ENCODE results near the gene BRWD1. TPM values are rescaled to one million over a fixed set of nuclear protein-coding genes. Genes with fewer than 3 reads are reported as not detected.
A peak's percentile ranks its signal among the peaks of the same experiment; 100 is the strongest.

BRWD1 gene
- total RNA-seq, 3 donors from 2014 or later: 65.4 to 128 (median 105) TPM

- DNase-seq (ENCODE audit: low spot score in 2 of 2): no peak
- Histone ChIP-seq H3K9me3 (no peaks in the 10 kb centered on the region), H3K4me1 (no peaks in the 10 kb centered on the region), H3K27ac (peak overlapping the region in 1 of 2 donors; percentile 36), H3K4me3 (no peak overlapping the region), H3K36me3 (no peaks in the 10 kb centered on the region), H3K27me3 (no peaks in the 10 kb centered on the region)
- intact Hi-C loops (cut with DNase I; ENCODE audit: low total_unique reads): no loop called here
- no peak for TF ChIP-seq POLR2AphosphoS5 (IDR thresholded peaks at IDR 0.05)
Measured at GRCh38 chr21:39319251-39319756, 5.9 kb upstream of the BRWD1 start.

- H3K36me3 ChIP-seq: no peaks in the 10 kb centered on the region
- H3K4me3 ChIP-seq: no peak overlapping the region
- TF ChIP-seq CTCF (IDR thresholded peaks at IDR 0.05) (no peak), POLR2AphosphoS5 (IDR thresholded peaks at IDR 0.05) (no peak), POLR2A (IDR thresholded peaks at IDR 0.05) (no peak)
- intact Hi-C loops (cut with DNase I; ENCODE audit: low total_unique reads): no loop called here
- no peak overlapping the region for H3K27ac ChIP-seq
- no peaks in the 10 kb centered on the region for H3K9me3 ChIP-seq
- no peaks in the 10 kb centered on the region for H3K27me3 ChIP-seq
- no peak for DNase-seq (ENCODE audit: low spot score in 2 of 2)
- H3K4me1 ChIP-seq: no peaks in the 10 kb centered on the region
Measured at GRCh38 chr21:39318091-39318959, 4.9 kb upstream of the BRWD1 start.

GRCh38 chr21:39317134-39318090 is 4.0 kb upstream of the BRWD1 start:
- Histone ChIP-seq H3K27ac (peak overlapping the region in 1 of 2 donors; percentile 6), H3K27me3 (no peaks in the 10 kb centered on the region), H3K9me3 (no peaks in the 10 kb centered on the region), H3K4me1 (no peaks in the 10 kb centered on the region), H3K36me3 (no peaks in the 10 kb centered on the region), H3K4me3 (no peak overlapping the region)
- DNase-seq (ENCODE audit: low spot score in 2 of 2): no peak
- TF ChIP-seq CTCF (IDR thresholded peaks at IDR 0.05) (no peak), POLR2AphosphoS5 (IDR thresholded peaks at IDR 0.05) (no peak), POLR2A (IDR thresholded peaks at IDR 0.05) (no peak)
- intact Hi-C loops (cut with DNase I; ENCODE audit: low total_unique reads): no loop called here

- Histone ChIP-seq H3K27me3 (no peaks in the 10 kb centered on the region), H3K4me3 (no peak overlapping the region), H3K27ac (no peak overlapping the region), H3K36me3 (no peaks in the 10 kb centered on the region), H3K4me1 (peaks cover 0 to 3% of the 10 kb centered on the region in 2 donors), H3K9me3 (no peaks in the 10 kb centered on the region)
- intact Hi-C loops (cut with DNase I; ENCODE audit: low total_unique reads): no loop called here
- no peak for DNase-seq (ENCODE audit: low spot score in 2 of 2)
- TF ChIP-seq POLR2A (IDR thresholded peaks at IDR 0.05) (no peak), POLR2AphosphoS5 (IDR thresholded peaks at IDR 0.05) (no peak), CTCF (IDR thresholded peaks at IDR 0.05) (no peak)
Measured at GRCh38 chr21:39316729-39317128, 3.3 kb upstream of the BRWD1 start.

- TF ChIP-seq POLR2AphosphoS5 (IDR thresholded peaks at IDR 0.05) (no peak), POLR2A (IDR thresholded peaks at IDR 0.05) (no peak), CTCF (IDR thresholded peaks at IDR 0.05) (no peak)
- no peaks in the 10 kb centered on the region for H3K36me3 ChIP-seq
- intact Hi-C loops (cut with DNase I; ENCODE audit: low total_unique reads): no loop called here
- H3K4me1 ChIP-seq: peaks cover 0 to 3% of the 10 kb centered on the region in 2 donors
- H3K9me3 ChIP-seq: no peaks in the 10 kb centered on the region
- H3K27me3 ChIP-seq: no peaks in the 10 kb centered on the region
- no peak overlapping the region for H3K27ac ChIP-seq
- DNase-seq (ENCODE audit: low spot score in 2 of 2): no peak
- H3K4me3 ChIP-seq: no peak overlapping the region
Measured at GRCh38 chr21:39315603-39316445, 2.4 kb upstream of the BRWD1 start.
